GM18907 (cell line): ENCODE data around the gene NPPB.

Experiments used
- ATAC-seq: cut with Tn5 transposase; IDR thresholded peaks from one replicate; pipeline ENCODE4 v1.9.1; 2021; ENCODE audit warnings: mild to moderate bottlenecking, moderate library complexity; ENCODE audit not compliant: unreplicated experiment

The NPPB gene

DNA sequence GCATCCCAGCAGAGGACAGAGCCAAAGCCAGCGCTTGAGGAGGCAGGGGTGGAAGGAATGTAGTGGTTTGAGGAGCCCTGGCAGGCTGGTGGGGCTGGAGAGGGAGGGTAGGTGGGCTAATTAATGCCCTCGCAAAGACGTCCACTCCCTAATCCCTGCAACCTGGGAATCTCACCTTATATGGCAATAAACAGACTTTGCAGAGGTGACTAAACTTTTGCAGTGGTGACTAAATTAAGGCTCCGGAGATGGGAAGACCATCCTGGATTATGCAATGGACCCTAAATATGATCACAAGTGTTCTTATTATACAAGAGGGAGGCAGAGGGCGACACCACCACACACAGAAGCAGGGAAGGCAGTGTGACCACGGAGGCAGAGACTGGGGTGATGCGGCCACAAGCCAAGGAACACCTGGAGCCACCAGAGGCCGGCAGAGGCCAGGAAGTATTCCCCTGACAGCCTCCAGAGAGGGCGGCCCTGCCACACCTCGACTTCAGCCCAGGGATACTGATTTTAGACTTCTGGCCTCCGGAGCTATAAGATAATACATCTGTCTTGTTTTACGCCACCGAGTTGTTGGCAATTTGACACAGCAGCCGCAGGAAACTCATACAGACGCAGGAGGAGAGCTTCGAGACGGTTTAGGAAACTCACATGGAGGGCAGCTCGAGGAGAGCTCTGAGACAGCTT lies 23.1 kb upstream of the NPPB start:
- ATAC-seq: no peak

DNA sequence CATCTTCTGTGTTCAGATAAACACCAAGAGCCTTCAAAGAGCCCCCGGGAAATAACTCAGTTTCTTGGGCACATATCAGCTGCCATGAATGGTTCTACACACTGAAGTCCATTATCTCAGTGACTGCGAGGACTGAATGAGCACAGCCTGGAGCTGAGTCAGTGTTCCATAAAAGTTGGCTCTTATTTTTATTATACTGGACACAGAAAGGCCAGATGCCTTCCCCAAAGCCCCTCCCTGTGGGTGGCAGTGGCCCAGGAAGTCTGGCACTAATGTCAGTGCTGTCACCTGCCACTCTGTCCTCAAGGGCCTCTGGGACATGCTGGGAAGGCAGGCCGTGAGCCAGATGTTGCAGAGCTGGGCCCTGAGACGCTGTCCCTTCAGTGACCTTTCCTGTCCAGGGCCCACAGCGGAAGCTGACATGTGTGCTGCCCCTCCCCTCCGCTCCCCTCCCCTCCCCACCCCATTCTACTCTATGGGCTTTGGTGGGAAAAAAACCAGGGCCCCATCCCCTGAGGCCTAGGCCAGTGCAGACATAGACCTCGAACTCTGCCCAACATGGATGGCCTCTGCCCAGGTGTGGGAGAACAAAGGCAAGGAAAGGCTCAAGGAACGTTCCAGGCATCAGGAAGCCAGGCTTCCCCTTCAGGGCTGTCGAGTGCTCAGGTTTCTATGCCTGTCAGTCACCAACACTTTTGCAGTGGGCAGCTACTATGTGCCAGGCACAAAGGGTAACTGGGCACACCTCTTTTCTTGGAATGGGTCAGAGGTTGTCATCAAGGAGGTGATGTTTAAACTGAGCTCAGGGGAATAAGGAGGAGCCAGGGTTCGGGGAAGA lies 22.4 kb upstream of the NPPB start:
- no peak for ATAC-seq

DNA sequence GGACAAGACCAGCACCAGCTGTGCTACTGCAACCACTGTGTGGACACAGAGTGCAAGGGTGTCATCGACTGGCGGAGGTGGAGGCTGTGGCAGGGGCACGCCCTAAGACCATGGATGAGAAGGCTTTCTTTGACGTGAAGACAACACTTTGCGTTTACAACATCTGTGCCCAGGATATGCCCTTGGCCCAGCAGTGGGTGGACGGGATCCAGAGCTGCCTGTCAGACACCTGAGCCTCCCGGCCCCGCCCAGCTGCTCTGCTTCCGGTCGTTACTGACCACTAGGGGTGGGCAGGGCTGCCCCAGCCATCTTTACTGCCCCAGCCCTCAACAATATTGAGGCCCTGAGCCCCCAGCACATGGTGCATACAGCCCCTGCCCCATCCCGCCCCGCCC lies 21.4 kb upstream of the NPPB start:
- ATAC-seq: no peak

DNA sequence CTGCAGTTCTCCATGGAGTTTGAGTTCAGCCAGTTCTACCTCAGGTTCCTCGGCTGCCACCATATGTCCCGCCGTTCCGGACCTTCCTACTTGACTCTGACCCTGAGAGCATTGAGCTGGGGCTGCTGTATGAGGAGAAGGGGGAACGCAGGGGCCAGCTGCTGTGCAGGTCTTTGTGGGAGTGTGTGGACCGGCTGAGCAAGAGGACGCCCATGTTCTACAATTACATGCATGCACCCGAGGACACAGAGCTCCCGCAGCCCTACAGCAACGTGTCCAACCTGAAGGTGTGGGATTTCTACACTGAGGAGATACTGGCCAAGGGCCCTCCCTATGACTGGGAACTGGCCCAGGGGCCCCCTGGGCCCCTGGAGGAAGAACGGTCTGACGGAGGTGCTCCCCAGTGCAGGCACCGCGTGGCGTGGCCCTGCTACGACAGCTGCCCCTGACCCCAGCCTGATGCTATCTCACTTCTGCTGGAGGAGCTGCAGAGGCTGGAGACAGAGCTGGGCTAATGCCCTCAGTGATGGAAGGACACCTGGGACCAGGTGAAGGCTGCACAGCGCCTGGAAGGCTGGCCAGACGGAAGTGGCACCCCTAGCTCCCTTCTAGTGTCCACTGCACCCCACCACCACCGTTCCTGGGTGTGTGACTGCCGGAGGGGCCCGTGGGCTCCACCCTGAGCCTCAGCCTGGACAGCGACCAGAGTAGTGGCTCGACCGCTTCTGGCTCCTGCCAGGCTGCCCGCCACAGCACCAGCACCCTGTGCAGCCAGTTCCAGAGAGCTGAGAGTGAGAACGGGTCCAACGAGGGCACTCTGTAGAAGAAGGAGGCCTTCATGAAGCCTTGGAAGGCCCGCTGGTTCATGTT lies 20.8 kb upstream of the NPPB start:
- no peak for ATAC-seq

DNA sequence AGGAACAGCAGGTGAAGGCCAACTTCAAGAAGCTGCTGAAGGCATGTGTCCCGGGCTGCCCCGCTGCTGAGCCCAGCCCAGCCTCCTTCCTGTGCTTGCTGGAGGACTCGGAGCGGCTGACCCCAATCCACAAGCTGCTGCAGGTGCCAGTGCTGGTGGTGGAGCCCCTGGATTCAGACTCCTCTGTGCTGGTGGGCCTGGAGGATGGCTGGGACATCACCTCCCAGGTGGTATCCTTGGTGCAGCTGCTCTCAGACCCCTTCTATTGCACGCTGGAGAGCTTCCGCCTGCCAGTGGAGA lies 20.1 kb upstream of the NPPB start:
- no peak for ATAC-seq

DNA sequence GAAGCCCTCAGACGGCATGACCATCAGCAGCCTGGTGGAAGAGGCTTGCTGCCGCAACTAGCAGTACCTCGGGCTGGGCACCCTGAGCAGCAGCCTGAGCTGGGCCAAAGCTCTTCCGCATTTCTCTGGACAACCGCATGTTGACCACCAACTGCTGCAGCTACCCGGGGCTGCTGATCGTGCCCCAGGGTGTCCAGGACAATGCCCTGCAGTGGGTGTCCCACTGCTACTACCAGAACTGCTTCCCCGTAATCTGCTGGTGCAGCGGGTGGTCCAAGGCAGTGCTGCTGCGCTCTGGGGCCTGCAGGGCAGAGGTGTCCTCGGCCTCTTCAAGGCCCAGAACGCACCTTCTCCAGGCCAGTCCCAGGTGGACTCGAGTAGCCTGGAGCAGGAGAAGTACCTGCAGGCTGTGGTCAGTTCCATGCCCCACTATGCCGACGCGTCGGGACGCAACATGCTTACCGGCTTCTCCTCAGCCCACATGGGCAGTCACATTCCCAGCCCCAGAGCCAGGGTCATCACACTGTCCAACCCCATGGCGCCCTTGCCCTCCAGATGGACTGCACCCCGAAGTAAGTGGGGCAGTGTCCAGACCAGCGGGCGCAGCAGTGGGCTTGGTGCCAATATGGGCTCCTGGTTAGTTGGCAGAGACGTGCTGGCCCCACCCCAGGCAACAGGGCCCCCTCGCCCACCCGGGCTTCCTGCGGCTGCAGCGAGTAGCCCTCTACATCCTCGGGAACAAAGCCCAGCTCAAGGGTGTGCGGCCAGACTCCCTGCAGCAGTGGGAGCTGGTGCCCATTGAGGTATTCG lies 19.5 kb upstream of the NPPB start:
- ATAC-seq: no peak

DNA sequence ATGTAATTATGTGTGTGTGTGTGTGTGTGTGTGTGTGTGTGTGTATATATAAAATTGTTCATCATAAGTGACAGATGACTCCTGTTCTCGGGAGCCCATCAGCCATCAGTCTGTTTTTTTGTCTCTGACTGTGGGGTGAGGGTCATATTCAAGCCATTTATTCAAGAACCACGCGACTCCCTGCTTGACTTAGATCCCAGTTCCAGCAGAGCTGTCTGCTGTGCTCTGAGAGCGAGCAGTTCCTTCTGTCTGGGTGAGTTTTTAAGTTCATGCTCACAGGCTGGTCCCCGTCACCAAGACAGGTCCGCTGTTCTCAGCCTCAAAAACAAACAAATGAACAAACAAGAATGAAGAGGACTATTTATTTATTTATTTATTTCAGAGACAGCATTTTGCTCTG lies 18.3 kb upstream of the NPPB start:
- no peak for ATAC-seq

DNA sequence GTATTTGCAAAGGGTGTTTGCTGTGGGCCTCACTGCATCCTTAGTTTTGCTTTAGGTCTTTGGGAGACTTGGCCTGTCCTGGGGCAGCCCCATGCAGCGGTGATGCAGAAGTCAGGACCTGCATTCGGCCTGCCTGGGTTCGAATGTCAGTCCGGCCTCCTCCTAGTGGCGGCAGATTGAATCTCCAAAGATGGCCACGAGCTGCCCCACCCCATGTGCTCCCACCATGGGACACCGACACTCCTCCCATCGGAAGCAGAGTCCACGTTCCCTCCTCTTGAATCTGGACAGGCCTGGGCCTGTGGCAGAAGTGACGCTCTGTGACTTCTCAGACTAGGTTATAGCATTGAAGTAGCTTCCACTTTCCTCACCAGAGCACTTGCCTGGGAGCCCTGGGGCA lies 16.3 kb upstream of the NPPB start:
- ATAC-seq: no peak

DNA sequence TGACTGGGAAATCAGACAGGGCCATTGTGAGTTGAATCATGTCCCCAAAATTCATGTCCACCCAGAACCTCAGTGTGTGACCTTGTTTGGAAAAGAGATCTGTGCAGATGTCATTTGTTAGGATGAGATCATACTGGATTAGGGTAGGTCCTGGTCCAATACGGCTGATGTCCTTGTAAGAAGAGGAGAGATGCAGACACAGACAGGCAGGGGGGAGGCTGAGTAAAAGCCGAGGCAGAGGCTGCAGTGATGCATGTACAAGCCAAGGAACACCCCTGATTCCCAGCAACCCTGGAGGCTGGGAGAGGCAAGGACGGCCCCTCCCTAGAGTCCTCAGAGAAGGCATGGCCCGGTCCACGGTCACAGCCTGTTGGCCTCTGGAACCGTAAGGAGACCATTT lies 15.9 kb upstream of the NPPB start:
- ATAC-seq: no peak

DNA sequence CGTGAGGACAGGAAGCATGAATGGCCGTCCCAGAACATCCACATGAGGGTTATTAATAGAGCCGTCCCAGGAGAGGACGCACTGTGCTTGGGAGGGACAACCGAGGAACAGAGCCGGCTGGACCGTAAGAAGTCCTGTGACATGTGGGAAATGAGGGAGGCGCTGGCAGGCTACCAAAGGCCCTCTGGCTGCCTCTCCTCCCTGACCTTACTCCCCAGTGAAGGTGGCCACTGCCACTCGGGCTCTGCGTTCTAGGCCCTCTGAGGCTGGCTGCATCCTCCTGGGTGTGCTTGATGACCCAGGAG lies 15.5 kb upstream of the NPPB start:
- no peak for ATAC-seq

DNA sequence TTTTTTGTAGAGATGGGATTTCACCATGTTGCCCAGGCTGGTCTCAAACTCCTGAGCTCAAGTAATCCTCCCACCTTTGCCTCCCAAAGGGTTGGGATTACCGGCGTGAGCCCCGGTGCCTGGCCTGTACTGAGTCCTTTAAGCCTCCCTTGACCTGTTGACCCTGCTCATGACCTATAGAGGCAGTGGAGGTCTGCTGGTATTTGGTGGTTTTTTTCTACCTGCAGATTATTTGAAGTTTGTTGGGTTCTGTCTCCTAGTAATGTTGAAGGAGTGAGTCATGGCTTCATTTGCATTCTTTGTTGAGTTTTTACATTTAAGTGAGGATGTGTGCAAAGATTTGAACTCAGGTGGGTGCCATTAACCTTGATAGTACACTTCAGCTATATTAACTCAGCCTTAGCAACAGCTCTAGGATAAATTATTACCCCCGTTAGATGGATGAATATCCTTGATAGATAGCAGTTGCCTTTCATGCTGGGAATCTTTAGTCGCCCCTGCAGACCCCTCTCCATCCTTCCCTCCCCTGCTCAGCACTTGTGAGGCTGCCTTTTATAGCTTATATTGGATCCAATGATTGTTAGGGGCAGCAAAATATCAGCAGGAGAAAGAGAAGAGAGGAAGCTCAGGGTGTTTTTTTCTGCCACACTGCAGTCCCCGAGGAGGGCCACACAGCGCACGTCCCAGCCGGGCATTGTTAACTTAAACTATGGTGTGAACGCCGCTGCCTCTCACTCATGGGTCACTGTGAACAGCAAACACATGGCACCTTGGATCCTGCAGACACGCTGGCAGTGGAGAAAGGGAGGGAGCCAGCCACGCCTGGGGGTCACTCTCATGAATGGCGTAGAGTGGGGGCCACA lies 14.9 kb upstream of the NPPB start:
- no peak for ATAC-seq

DNA sequence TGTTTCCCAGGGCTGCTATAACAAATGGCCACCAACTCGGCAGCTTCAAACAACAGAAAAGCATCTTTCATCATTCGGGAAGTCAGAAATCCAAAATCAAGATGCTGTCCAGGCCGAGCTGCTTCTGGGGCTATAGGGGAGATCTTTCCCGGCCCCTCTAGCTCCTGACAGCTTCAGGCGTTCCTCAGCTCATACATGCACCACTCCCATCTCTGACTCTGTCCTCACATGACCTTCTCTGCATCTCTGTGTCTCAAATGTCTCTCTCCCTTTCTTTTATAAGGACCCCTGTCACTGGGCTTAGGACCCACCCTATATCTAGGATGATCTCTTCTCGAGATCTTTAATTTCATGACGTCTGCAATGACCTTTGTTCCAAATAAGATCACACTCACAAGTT lies 13.8 kb upstream of the NPPB start:
- no peak for ATAC-seq

DNA sequence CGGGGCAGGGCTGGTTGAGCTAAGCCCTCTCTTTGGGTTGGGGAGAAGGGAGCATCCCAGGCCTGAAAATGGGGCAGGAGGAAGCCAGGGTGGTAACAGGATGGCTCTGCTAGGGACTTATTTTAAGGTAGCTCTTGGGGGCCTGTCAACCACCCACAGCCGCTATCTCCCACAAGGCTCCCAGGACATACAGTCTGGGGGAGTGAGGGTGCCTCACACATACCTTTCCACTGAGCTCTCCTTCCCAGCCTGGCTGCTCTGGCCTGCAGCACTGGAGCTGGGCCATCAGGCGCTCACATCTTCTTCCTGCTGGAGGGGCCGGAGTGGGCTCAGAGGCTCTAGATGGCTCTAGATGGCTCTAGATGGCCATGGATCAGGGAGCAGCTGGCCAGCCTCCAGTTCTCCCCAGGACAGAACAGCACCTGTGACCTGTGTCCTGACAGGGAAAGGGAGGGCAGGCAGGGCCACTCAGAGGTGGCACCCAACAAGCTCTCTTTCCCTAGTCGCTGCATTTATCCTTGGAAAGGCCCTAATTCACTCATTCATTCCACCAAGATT lies 11.0 kb upstream of the NPPB start:
- no peak for ATAC-seq

DNA sequence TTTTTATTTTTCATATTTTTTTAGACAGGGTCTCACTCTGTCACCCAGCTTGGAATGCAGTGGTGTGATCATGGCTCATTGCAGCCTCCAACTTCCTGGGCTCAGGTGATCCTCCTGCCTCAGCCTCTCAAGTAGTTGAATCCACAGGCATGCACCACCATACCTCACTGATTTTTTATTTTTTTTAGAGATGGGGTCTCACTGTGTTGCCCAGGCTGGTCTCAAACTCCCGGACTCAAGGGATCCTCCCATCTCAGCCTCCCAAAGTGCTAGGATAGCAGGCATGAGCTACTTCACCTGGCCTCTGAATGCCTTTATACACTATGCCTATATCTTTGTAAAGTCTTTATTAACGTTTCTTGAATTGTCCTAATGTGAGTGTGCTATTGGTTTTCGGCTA lies 10.4 kb upstream of the NPPB start:
- no peak for ATAC-seq

DNA sequence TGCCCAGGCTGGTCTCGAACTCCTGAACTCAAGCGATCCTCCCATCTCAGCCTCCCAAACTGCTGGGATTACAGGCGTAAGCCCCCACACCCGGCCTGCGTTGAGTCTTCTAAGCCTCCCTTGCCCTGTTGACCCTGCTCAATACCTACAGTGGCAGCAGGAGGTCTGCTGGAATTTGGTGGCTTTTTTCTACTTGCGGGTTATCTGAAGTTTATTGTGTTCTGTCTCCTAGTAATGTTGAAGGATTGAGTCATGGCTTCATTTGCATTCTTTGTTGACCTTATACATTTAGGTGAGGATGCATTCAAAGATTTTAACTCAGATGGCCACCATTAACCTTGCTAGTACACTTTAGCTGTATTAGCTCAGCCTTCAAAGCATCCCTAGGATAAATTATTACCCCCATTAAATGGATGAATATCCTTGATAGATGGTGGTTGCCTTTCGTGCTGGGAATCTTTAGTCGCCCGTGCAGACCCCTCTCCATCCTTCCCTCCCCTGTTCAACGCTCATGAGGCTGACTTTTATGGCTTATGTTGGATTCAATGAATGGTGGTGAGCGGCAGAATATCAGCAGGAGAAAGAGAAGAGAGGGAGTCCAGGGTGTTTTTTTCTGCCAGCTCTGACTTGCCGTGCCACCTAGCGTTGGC lies 9.7 kb upstream of the NPPB start:
- no peak for ATAC-seq

DNA sequence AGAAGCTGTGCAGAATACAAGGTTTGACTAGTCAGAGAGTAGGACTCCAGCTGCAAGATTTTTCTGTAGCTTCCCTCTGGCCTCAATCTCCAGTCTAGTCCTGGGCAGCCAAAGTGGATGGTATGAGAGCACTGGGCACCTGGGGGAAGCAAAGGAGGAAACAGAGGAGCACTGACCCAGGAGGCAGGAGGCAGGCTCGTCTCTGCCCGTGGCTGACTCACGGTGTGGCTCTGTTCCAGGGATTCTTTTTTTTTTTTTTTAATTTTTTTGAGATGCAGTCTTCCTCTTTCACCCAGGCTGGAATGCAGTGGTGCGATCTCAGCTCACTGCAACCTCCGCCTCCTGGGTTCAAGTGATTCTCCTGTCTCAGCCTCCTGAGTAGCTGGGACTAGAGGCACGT lies 4.1 kb upstream of the NPPB start:
- ATAC-seq: no peak

DNA sequence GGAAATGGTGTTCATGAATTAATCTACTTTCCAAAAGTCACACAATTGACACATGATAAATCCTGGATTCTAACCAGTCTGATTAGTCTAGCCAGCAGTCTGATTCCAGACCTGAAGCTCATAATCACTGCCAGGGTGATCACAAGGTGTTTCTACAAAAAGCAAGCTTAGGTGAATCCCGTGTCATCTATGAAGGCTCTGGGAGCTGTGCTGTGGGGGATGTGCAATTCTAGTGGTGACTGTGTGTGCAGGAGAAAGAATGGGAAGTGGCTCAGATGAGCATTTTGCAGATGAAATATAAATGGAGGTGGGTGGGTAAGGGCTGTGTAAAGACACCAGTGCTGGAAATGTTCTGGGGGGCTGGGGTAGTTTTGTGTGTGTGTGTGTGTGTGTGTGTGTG lies 1.8 kb upstream of the NPPB start:
- no peak for ATAC-seq

DNA sequence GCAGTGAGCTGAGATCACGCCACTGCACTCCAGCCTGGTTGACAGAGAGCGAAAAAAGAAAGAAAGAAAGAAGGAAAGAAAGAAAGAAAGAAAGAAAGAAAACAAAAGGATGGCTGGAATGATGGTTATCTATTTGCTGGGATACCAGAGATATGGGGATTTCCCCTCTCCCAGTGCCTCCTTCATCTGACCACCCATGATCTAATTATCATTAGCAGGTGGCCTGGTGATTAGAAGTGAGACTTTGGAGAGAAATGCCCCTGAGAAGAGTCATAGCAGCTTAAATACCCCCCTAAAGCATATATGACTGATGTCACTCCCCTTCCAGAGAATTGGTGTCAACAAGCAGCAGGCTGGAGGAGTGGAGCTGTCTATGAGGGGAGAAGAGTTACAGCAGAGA lies 1.3 kb upstream of the NPPB start:
- no peak for ATAC-seq
